ENCODE results near the gene VKORC1L1. TPM values are rescaled to one million over a fixed set of nuclear protein-coding genes. Genes with fewer than 3 reads are reported as not detected.
A peak's percentile ranks its signal among the peaks of the same experiment; 100 is the strongest.

Gene VKORC1L1
- total RNA-seq (10 to 100 TPM; 12.8 to 14.6 TPM), polyA plus RNA-seq (10 to 100 TPM in 1 of 2 donors, 1 to 10 TPM in 1; 9.8 to 10.7 TPM)

DNA sequence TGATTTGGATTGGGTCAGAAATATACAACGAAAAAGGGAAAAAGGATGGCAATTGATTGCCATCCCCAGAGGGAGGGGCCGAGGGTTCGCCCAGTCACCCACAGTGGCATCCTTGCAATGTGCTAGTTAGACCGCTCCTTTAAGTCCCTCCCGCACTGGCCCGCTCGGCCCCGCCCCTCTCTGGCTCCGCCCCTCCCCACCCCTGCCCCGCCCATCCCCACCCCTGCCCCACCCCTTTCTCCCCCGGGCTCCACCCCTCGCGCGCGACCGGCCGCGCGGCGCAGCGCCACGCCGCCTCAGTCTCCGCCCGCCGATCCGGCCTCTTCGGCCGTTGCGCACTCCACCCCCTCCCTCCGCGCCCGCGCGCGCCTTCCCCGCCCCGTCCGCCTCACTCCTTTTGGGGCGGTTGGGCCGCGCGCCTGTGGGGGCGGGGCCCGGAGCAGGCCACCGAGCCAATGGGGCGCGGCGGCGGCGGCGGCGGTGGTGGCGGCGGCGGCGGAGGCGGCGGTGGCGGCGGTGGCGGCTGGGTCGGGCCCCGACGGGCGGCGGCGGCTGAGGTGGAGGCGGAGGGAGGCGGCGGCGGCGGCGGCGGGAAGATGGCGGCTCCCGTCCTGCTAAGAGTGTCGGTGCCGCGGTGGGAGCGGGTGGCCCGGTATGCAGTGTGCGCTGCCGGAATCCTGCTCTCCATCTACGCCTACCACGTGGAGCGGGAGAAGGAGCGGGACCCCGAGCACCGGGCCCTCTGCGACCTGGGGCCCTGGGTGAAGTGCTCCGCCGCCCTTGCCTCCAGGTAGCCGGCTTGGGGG lies at the start of gene VKORC1L1:
TSS of gene VKORC1L1 (plus strand) at position 299 of the 806 bp plus-strand sequence. CDS start at position 597, 298 bp downstream.
- no peaks in the 10 kb centered on the region for H3K27me3 ChIP-seq (ENCODE audit: control insufficient read depth in 4 of 4, insufficient read depth in 4 of 4, low read length in 3 of 4)
- H3K36me3 ChIP-seq (ENCODE audit: control insufficient read depth in 4 of 4, insufficient read depth in 3 of 4, low read depth in 1 of 4, low read length in 3 of 4): no peaks in the 10 kb centered on the region
- H3K9me3 ChIP-seq (ENCODE audit: control insufficient read depth in 4 of 4, low read length in 3 of 4): no peaks in the 10 kb centered on the region
- DNase-seq (ENCODE audit: low spot score): peak; percentile 92
- H3K9ac ChIP-seq (ENCODE audit: low read depth in 1 of 2, low read length in 2 of 2): peak within 1 kb of the TSS in 1 of 2 donors; percentile 47
- H3K4me3 ChIP-seq (ENCODE audit: low read depth in 1 of 3, low read length in 3 of 3): peak within 1 kb of the TSS; percentile 75 to 91 (median 81)
- peaks cover 0 to 5% (median 2%) of the 10 kb centered on the region in 4 donors for H3K4me1 ChIP-seq (ENCODE audit: control insufficient read depth in 4 of 4, insufficient read depth in 4 of 4, low read length in 3 of 4)
- H3K27ac ChIP-seq (ENCODE audit: low read depth in 1 of 2, low read length in 2 of 2): peak within 1 kb of the TSS; percentile 54 to 55
- TF ChIP-seq SP1 (IDR thresholded peaks at IDR 0.05) (no peak), HNF4A (conservative IDR thresholded peaks at IDR 0.05) (no peak), YY1 (IDR thresholded peaks at IDR 0.05) (peak; percentile 17), RXRA (IDR thresholded peaks at IDR 0.05) (no peak), FOXA1 (IDR thresholded peaks at IDR 0.05) (no peak), RAD21 (IDR thresholded peaks at IDR 0.05) (no peak)
- TF ChIP-seq, protein P1, sequence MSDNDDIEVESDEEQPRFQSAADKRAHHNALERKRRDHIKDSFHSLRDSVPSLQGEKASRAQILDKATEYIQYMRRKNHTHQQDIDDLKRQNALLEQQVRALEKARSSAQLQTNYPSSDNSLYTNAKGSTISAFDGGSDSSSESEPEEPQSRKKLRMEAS (IDR thresholded peaks at IDR 0.05): no peak
- TF ChIP-seq, protein P2, sequence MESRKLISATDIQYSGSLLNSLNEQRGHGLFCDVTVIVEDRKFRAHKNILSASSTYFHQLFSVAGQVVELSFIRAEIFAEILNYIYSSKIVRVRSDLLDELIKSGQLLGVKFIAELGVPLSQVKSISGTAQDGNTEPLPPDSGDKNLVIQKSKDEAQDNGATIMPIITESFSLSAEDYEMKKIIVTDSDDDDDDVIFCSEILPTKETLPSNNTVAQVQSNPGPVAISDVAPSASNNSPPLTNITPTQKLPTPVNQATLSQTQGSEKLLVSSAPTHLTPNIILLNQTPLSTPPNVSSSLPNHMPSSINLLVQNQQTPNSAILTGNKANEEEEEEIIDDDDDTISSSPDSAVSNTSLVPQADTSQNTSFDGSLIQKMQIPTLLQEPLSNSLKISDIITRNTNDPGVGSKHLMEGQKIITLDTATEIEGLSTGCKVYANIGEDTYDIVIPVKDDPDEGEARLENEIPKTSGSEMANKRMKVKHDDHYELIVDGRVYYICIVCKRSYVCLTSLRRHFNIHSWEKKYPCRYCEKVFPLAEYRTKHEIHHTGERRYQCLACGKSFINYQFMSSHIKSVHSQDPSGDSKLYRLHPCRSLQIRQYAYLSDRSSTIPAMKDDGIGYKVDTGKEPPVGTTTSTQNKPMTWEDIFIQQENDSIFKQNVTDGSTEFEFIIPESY (IDR thresholded peaks at IDR 0.05): no peak
- WGBS: under 1% methylated on average over 92 of the region's 94 CpGs

DNA sequence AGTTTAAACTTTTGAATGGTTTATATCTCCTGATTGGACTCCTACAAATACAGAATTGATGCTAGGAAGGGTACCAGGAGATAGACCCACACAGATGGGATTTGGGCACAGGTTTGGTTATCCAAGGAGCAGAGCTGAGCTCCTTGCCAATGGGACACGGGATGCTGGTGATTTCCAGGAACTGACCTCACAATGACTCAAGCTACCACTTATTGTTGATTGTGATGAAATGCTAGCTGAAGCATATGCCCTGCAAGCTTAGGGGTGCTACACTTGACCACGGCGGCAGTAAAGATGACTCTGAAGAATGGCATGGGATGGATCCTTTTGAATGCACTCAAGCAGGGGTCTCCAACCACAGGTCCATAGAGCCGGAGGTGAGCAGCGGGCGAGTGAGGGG lies 45.5 kb upstream of the VKORC1L1 start:
- Histone ChIP-seq H3K27ac (ENCODE audit: low read depth in 1 of 2, low read length in 2 of 2) (no peak overlapping the region), H3K4me3 (ENCODE audit: low read depth in 1 of 3, low read length in 3 of 3) (no peak overlapping the region), H3K4me1 (ENCODE audit: control insufficient read depth in 4 of 4, insufficient read depth in 4 of 4, low read length in 3 of 4) (no peaks in the 10 kb centered on the region), H3K27me3 (ENCODE audit: control insufficient read depth in 4 of 4, insufficient read depth in 4 of 4, low read length in 3 of 4) (no peaks in the 10 kb centered on the region), H3K9me3 (ENCODE audit: control insufficient read depth in 4 of 4, low read length in 3 of 4) (no peaks in the 10 kb centered on the region), H3K36me3 (ENCODE audit: control insufficient read depth in 4 of 4, insufficient read depth in 3 of 4, low read depth in 1 of 4, low read length in 3 of 4) (no peaks in the 10 kb centered on the region), H3K9ac (ENCODE audit: low read depth in 1 of 2, low read length in 2 of 2) (no peak overlapping the region)
- TF ChIP-seq FOXA2 (IDR thresholded peaks at IDR 0.05) (no peak), HNF4A (conservative IDR thresholded peaks at IDR 0.05) (no peak), HNF4G (IDR thresholded peaks at IDR 0.05) (no peak), TAF1 (conservative IDR thresholded peaks at IDR 0.05) (no peak), EGR1 (IDR thresholded peaks at IDR 0.05; ENCODE audit: low read depth in 2 of 2) (no peak), RAD21 (IDR thresholded peaks at IDR 0.05) (no peak), GABPA (IDR thresholded peaks at IDR 0.05 in 1 of 2, conservative IDR thresholded peaks at IDR 0.05 in 1 of 2) (no peak), FOXA1 (IDR thresholded peaks at IDR 0.05) (no peak)
- TF ChIP-seq, protein P1 (IDR thresholded peaks at IDR 0.05): no peak
- DNase-seq (ENCODE audit: low spot score): no peak
- WGBS: 94% methylated on average over 6 of the region's 6 CpGs

DNA sequence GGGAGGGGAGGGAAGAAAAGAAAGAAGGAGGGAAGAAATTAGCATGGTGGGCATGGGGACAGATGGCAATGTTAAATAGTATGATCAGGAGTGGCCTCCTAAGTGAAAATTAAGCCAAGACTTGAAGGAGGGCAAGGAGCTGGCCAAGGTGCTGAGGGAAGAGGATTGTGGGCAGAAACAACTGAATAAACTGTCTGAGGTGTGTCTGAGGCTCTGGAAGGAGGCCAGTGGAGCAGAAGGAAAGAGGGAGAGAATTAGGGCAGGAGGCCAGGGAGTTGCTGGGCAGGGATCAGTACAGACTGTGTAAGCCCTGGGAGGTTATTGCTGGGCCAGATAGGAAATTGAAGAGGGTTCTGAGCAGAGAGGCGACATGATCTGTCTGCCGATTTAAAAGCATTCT lies 40.6 kb upstream of the VKORC1L1 start:
- Histone ChIP-seq H3K4me1 (ENCODE audit: control insufficient read depth in 4 of 4, insufficient read depth in 4 of 4, low read length in 3 of 4) (no peaks in the 10 kb centered on the region), H3K27ac (ENCODE audit: low read depth in 1 of 2, low read length in 2 of 2) (no peak overlapping the region), H3K27me3 (ENCODE audit: control insufficient read depth in 4 of 4, insufficient read depth in 4 of 4, low read length in 3 of 4) (no peaks in the 10 kb centered on the region), H3K9me3 (ENCODE audit: control insufficient read depth in 4 of 4, low read length in 3 of 4) (no peaks in the 10 kb centered on the region), H3K4me3 (ENCODE audit: low read depth in 1 of 3, low read length in 3 of 3) (no peak overlapping the region), H3K36me3 (ENCODE audit: control insufficient read depth in 4 of 4, insufficient read depth in 3 of 4, low read depth in 1 of 4, low read length in 3 of 4) (no peaks in the 10 kb centered on the region), H3K9ac (ENCODE audit: low read depth in 1 of 2, low read length in 2 of 2) (no peak overlapping the region)
- WGBS: 90% methylated on average over 2 of the region's 2 CpGs
- DNase-seq (ENCODE audit: low spot score): no peak
- no peak for TF ChIP-seq RXRA (IDR thresholded peaks at IDR 0.05)
- TF ChIP-seq GABPA (IDR thresholded peaks at IDR 0.05 in 1 of 2, conservative IDR thresholded peaks at IDR 0.05 in 1 of 2): no peak
- no peak for TF ChIP-seq FOXA2 (IDR thresholded peaks at IDR 0.05)
- TF ChIP-seq, protein P2 (IDR thresholded peaks at IDR 0.05): no peak
- no peak for TF ChIP-seq RAD21 (IDR thresholded peaks at IDR 0.05)
- TF ChIP-seq, protein P3, sequence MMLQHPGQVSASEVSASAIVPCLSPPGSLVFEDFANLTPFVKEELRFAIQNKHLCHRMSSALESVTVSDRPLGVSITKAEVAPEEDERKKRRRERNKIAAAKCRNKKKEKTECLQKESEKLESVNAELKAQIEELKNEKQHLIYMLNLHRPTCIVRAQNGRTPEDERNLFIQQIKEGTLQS (IDR thresholded peaks at IDR 0.05): no peak
- TF ChIP-seq HNF4G (IDR thresholded peaks at IDR 0.05): no peak
- no peak for TF ChIP-seq FOXA1 (IDR thresholded peaks at IDR 0.05)
- TF ChIP-seq HNF4A (conservative IDR thresholded peaks at IDR 0.05): no peak
- TF ChIP-seq SP1 (IDR thresholded peaks at IDR 0.05): no peak
- TF ChIP-seq, protein P4, sequence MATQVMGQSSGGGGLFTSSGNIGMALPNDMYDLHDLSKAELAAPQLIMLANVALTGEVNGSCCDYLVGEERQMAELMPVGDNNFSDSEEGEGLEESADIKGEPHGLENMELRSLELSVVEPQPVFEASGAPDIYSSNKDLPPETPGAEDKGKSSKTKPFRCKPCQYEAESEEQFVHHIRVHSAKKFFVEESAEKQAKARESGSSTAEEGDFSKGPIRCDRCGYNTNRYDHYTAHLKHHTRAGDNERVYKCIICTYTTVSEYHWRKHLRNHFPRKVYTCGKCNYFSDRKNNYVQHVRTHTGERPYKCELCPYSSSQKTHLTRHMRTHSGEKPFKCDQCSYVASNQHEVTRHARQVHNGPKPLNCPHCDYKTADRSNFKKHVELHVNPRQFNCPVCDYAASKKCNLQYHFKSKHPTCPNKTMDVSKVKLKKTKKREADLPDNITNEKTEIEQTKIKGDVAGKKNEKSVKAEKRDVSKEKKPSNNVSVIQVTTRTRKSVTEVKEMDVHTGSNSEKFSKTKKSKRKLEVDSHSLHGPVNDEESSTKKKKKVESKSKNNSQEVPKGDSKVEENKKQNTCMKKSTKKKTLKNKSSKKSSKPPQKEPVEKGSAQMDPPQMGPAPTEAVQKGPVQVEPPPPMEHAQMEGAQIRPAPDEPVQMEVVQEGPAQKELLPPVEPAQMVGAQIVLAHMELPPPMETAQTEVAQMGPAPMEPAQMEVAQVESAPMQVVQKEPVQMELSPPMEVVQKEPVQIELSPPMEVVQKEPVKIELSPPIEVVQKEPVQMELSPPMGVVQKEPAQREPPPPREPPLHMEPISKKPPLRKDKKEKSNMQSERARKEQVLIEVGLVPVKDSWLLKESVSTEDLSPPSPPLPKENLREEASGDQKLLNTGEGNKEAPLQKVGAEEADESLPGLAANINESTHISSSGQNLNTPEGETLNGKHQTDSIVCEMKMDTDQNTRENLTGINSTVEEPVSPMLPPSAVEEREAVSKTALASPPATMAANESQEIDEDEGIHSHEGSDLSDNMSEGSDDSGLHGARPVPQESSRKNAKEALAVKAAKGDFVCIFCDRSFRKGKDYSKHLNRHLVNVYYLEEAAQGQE (IDR thresholded peaks at IDR 0.05): no peak
- TF ChIP-seq EGR1 (IDR thresholded peaks at IDR 0.05; ENCODE audit: low read depth in 2 of 2): no peak
- no peak for TF ChIP-seq TAF1 (conservative IDR thresholded peaks at IDR 0.05)
- TF ChIP-seq NR2F2 (IDR thresholded peaks at IDR 0.05): no peak
- no peak for TF ChIP-seq JUND (IDR thresholded peaks at IDR 0.05)
